IMR-90 (cell line): ENCODE data around the gene CDRT4. TPM values are rescaled to one million over a fixed set of nuclear protein-coding genes. Genes with fewer than 3 reads are reported as not detected.

Source experiments
- ATAC-seq: fragments of 200-7000 bp; cut with Tn5 transposase; 2 replicates; pipeline ENCODE4 v1.9.1; 2020; ENCODE audit warnings: low read depth, mild to moderate bottlenecking, moderate library complexity
- BruUV-seq: library from RNA; stranded (reverse); fragments of 400-500 nt; replicated peaks from 2 replicates; lab custom pipeline; 2021; lab: Mats Ljungman, UMichigan
- CTCF ChIA-PET: fragments of 300-600 bp; formaldehyde crosslinking; extraction: SDS; loops from one replicate; lab custom pipeline; 2021; ENCODE audit warnings: antibody characterized with exemption; lab: Yijun Ruan, JAX
- POLR2A ChIA-PET: fragments of 300-600 bp; sonication (Branson Sonifier 250); formaldehyde crosslinking; loops from one replicate; lab custom pipeline; 2022; ENCODE audit warnings: antibody characterized with exemption; ENCODE audit not compliant: unreplicated experiment; lab: Charles Lee
- DNase-seq: peaks from one replicate; pipeline ENCODE4 v3.0.0; 2013
- H2AFZ ChIP-seq: replicated peaks from 2 replicates; pipeline ENCODE3; 2013; ENCODE audit warnings: low read length, mild to moderate bottlenecking; ENCODE audit not compliant: poor library complexity
- H2AK5ac ChIP-seq: 2 replicates; pipeline ENCODE4 v1.6.1; 2013; ENCODE audit warnings: low read depth, low read length, inconsistent platforms
- H2AK9ac ChIP-seq: replicated peaks from 2 replicates; pipeline ENCODE3; 2013; ENCODE audit warnings: mild to moderate bottlenecking, low read depth, low read length, moderate library complexity; ENCODE audit not compliant: poor library complexity
- H2BK120ac ChIP-seq: 2 replicates; pipeline ENCODE4 v1.6.1; 2013; ENCODE audit warnings: low read depth, low read length, inconsistent platforms
- H2BK15ac ChIP-seq: 3 replicates; pipeline ENCODE4 v1.6.1; 2013; ENCODE audit warnings: low read depth, low read length, inconsistent platforms
- H2BK20ac ChIP-seq: 2 replicates; pipeline ENCODE4 v1.6.1; 2013; ENCODE audit warnings: low read depth, mild to moderate bottlenecking, inconsistent platforms, low read length, moderate library complexity
- H2BK5ac ChIP-seq: 2 replicates; pipeline ENCODE4 v1.6.1; 2013; ENCODE audit warnings: mild to moderate bottlenecking, low read depth, low read length, inconsistent platforms; ENCODE audit not compliant: poor library complexity, severe bottlenecking
- H3K14ac ChIP-seq: replicated peaks from 2 replicates; pipeline ENCODE4 v1.6.1; 2013; ENCODE audit warnings: low read depth, low read length, inconsistent platforms
- H3K18ac ChIP-seq: 2 replicates; pipeline ENCODE4 v1.6.1; 2013; ENCODE audit warnings: low read depth, low read length, control low read depth
- H3K23ac ChIP-seq: 2 replicates; pipeline ENCODE4 v1.6.1; 2013; ENCODE audit warnings: low read depth, low read length, inconsistent platforms
- H3K27ac ChIP-seq: 2 replicates; pipeline ENCODE4 v1.5.1; 2013; ENCODE audit warnings: mild to moderate bottlenecking, control low read depth, low read length; ENCODE audit not compliant: insufficient read depth
- H3K27me3 ChIP-seq: 2 replicates; pipeline ENCODE4 v1.6.1; 2013; ENCODE audit warnings: low read length; ENCODE audit not compliant: control insufficient read depth, insufficient read depth
- H3K36me3 ChIP-seq: 2 replicates; pipeline ENCODE4 v1.6.1; 2013; ENCODE audit warnings: low read length, mixed read lengths; ENCODE audit not compliant: control insufficient read depth, insufficient read depth
- H3K4ac ChIP-seq: 2 replicates; pipeline ENCODE4 v1.6.1; 2013; ENCODE audit warnings: low read depth, low read length, inconsistent platforms
- H3K4me1 ChIP-seq: 2 replicates; pipeline ENCODE4 v1.6.1; 2013; ENCODE audit warnings: low read length, mixed read lengths; ENCODE audit not compliant: control insufficient read depth, insufficient read depth
- H3K4me2 ChIP-seq: 2 replicates; pipeline ENCODE4 v1.6.1; 2013; ENCODE audit warnings: low read depth, mild to moderate bottlenecking, control low read depth, low read length, moderate library complexity
- H3K4me3 ChIP-seq: 2 replicates; pipeline ENCODE4 v1.5.1; 2013; ENCODE audit warnings: low read depth, mild to moderate bottlenecking, control low read depth, low read length, moderate library complexity; ENCODE audit not compliant: insufficient read depth
- H3K56ac ChIP-seq: 2 replicates; pipeline ENCODE4 v1.6.1; 2013; ENCODE audit warnings: low read length, inconsistent platforms; ENCODE audit not compliant: insufficient read depth; ENCODE audit errors: extremely low read depth
- H3K79me1 ChIP-seq, 2 experiments: 2 replicates each; pipeline ENCODE4 v1.6.1; 2013; ENCODE audit warnings: low read length in 2 of 2, inconsistent platforms in 1 of 2, low read depth in 1 of 2
- H3K9ac ChIP-seq: 2 replicates; pipeline ENCODE4 v1.6.1; 2013; ENCODE audit warnings: low read depth, low read length, control low read depth
- H3K9me1 ChIP-seq: 2 replicates; pipeline ENCODE4 v1.6.1; 2013; ENCODE audit warnings: low read length, inconsistent platforms; ENCODE audit not compliant: insufficient read depth
- H3K9me3 ChIP-seq: 2 replicates; pipeline ENCODE4 v1.6.1; 2013; ENCODE audit warnings: low read length; ENCODE audit not compliant: control insufficient read depth, insufficient read depth
- H4K20me1 ChIP-seq: 2 replicates; pipeline ENCODE4 v1.6.1; 2013; ENCODE audit warnings: low read length, inconsistent platforms; ENCODE audit not compliant: insufficient read depth
- H4K5ac ChIP-seq: 2 replicates; pipeline ENCODE4 v1.6.1; 2013; ENCODE audit warnings: mild to moderate bottlenecking, low read depth, low read length, control low read depth
- H4K8ac ChIP-seq, 2 experiments: 2 replicates each; pipeline ENCODE4 v1.6.1; 2013; ENCODE audit warnings: low read depth in 2 of 2, low read length in 2 of 2, control low read depth in 1 of 2, inconsistent platforms in 1 of 2
- H4K91ac ChIP-seq: 2 replicates; pipeline ENCODE4 v1.6.1; 2013; ENCODE audit warnings: low read depth, low read length, inconsistent platforms; ENCODE audit not compliant: insufficient read depth
- BHLHE40 ChIP-seq: fragments of 150-350 bp; IDR thresholded peaks from 2 replicates; pipeline ENCODE4 v1.6.1; 2016; ENCODE audit warnings: mild to moderate bottlenecking, low read depth, low read length
- CEBPB ChIP-seq: IDR thresholded peaks from 2 replicates; pipeline ENCODE4 v1.6.1; 2012; ENCODE audit warnings: low read depth, low read length, improper control_type of control experiment
- CHD1 ChIP-seq: IDR thresholded peaks from 2 replicates; pipeline ENCODE4 v1.6.1; 2012; ENCODE audit warnings: low read depth, low read length, improper control_type of control experiment
- CTCF ChIP-seq: conservative IDR thresholded peaks from 2 replicates; pipeline ENCODE4 v1.5.1; 2012; ENCODE audit warnings: mild to moderate bottlenecking, low read depth, low read length, improper control_type of control experiment
- ELK1 ChIP-seq: fragments of 150-350 bp; IDR thresholded peaks from 2 replicates; pipeline ENCODE4 v1.6.1; 2016; ENCODE audit warnings: low read depth, mild to moderate bottlenecking, low read length, moderate library complexity, borderline replicate concordance
- FOS ChIP-seq: fragments of 150-350 bp; IDR thresholded peaks from 2 replicates; pipeline ENCODE4 v1.6.1; 2016; ENCODE audit warnings: low read depth, low read length
- MAFK ChIP-seq: IDR thresholded peaks from 2 replicates; pipeline ENCODE4 v1.6.1; 2012; ENCODE audit warnings: low read depth, low read length, improper control_type of control experiment
- MAZ ChIP-seq: IDR thresholded peaks from 2 replicates; pipeline ENCODE4 v1.6.1; 2012; ENCODE audit warnings: low read depth, mild to moderate bottlenecking, low read length, improper control_type of control experiment, moderate library complexity, borderline replicate concordance
- MXI1 ChIP-seq: IDR thresholded peaks from 2 replicates; pipeline ENCODE4 v1.6.1; 2012; ENCODE audit warnings: low read depth, mild to moderate bottlenecking, low read length, moderate library complexity, borderline replicate concordance
- NFE2L2 ChIP-seq: fragments of 150-350 bp; IDR thresholded peaks from 2 replicates; pipeline ENCODE4 v1.6.1; 2016; ENCODE audit warnings: low read depth, mild to moderate bottlenecking, low read length
- POLR2A ChIP-seq: IDR thresholded peaks from 2 replicates; pipeline ENCODE4 v1.6.1; 2012; ENCODE audit warnings: mild to moderate bottlenecking, low read depth, low read length
- RAD21 ChIP-seq: IDR thresholded peaks from 2 replicates; pipeline ENCODE4 v1.6.1; 2012; ENCODE audit warnings: low read length, improper control_type of control experiment
- RCOR1 ChIP-seq: IDR thresholded peaks from 2 replicates; pipeline ENCODE4 v1.6.1; 2012; ENCODE audit warnings: mild to moderate bottlenecking, low read length, improper control_type of control experiment; ENCODE audit not compliant: insufficient replicate concordance
- RFX5 ChIP-seq: IDR thresholded peaks from 2 replicates; pipeline ENCODE4 v1.8.0; 2012; ENCODE audit warnings: low read depth, mild to moderate bottlenecking, low read length, moderate library complexity
- SMC3 ChIP-seq: fragments of 150-350 bp; IDR thresholded peaks from 2 replicates; pipeline ENCODE4 v1.6.1; 2016; ENCODE audit warnings: low read depth, mild to moderate bottlenecking, antibody characterized with exemption, low read length, moderate library complexity
- USF2 ChIP-seq: fragments of 150-350 bp; IDR thresholded peaks from 2 replicates; pipeline ENCODE4 v1.6.1; 2017; ENCODE audit warnings: mild to moderate bottlenecking, antibody characterized with exemption, low read length, low read depth
- WGBS, 2 experiments: methylation state at CpG; one replicate each; pipeline versions ENCODE4 v1.1.5 to v1.1.7; 2013; ENCODE audit warnings: missing lambda C conversion rate in 2 of 2; ENCODE audit not compliant: insufficient read length in 1 of 2; ENCODE audit errors: extremely low coverage in 2 of 2; 5-methylcytosine and 5-hydroxymethylcytosine counted together
- dilution Hi-C: fragments of 300-500 bp; cut with HindIII; formaldehyde crosslinking; loops from one replicate; pipeline ENCODE4 v1.14.3; 2018; ENCODE audit warnings: low sequenced_read_pairs; ENCODE audit not compliant: unreplicated experiment
- in situ Hi-C: fragments of 300-500 bp; cut with MboI; formaldehyde crosslinking; loops from 3 replicates; pipeline ENCODE4 v1.14.3; 2019; ENCODE audit warnings: low sequenced_read_pairs, inconsistent platforms, mixed read lengths
- intact Hi-C: fragments of 100-400 bp; cut with micrococcal nuclease; formaldehyde crosslinking; loops from 2 replicates; pipeline ENCODE4 v1.10.0; 2022
- polyA plus RNA-seq, 3 experiments: library from polyadenylated mRNA; depleted of rRNA; stranded (reverse); fragments of >200 nt; gene quantifications; 2 replicates each; pipeline ENCODE4 v1.2.3, GENCODE V29; 2012; ENCODE audit warnings: low replicate concordance in 1 of 3
- total RNA-seq: library from RNA; depleted of rRNA; stranded (reverse); fragments of >200 nt; gene quantifications from 2 replicates; pipeline ENCODE4 v1.2.3, GENCODE V29; 2012

Gene CDRT4
- total and polyA plus RNA-seq, 2 of the 4 experiments (the other 2 are of a cell fraction), result 0.90 to 3.7 TPM

- Histone ChIP-seq H3K79me1 (no peaks in the 10 kb centered on the region), H4K5ac (no peak overlapping the region), H4K20me1 (peaks cover 4% of the 10 kb centered on the region; the same call in 1 of the 2 replicates), H2BK120ac (no peak overlapping the region), H3K4me1 (peaks cover 16% of the 10 kb centered on the region), H2BK20ac (no peak overlapping the region), H3K27ac (no peak overlapping the region), H2AK9ac (no peak overlapping the region), H3K14ac (no peak overlapping the region), H2AFZ (no peak overlapping the region), H3K36me3 (no peaks in the 10 kb centered on the region), H2AK5ac (peak overlapping the region; percentile 84), H3K4me3 (no peak overlapping the region), H3K18ac (no peak overlapping the region; the same call in 1 of the 2 replicates), H3K27me3 (peaks cover 3% of the 10 kb centered on the region; the same call in 1 of the 2 replicates), H3K9ac (no peak overlapping the region), H3K9me1 (peaks cover 9% of the 10 kb centered on the region), H3K56ac (no peak overlapping the region), H3K4me2 (no peak overlapping the region), H4K8ac (no peak overlapping the region), H4K91ac (no peak overlapping the region), H2BK15ac (peak overlapping the region; percentile 41; the same call in 1 of the 3 replicates), H2BK5ac (no peak overlapping the region), H3K23ac (no peak overlapping the region), H3K4ac (peak overlapping the region; percentile 19; the same call in 1 of the 2 replicates), H3K9me3 (no peaks in the 10 kb centered on the region)
- TF ChIP-seq RAD21 (no peak), ELK1 (no peak), CEBPB (no peak), FOS (no peak), NFE2L2 (no peak), POLR2A (no peak), USF2 (no peak), SMC3 (no peak), MAFK (no peak), CTCF (no peak), RFX5 (no peak), MXI1 (no peak), CHD1 (no peak), RCOR1 (no peak), MAZ (no peak), BHLHE40 (no peak)
- DNase-seq (no peak), ATAC-seq (no peak)
- WGBS, 2 experiments, result 94% methylated on average over 9 of the region's 11 CpGs; no CpG with 5 or more reads in 1 of the 2 experiments
- ChIA-PET CTCF (no interaction called here), POLR2A (no interaction called here)
- intact Hi-C loops (no loop called here), dilution Hi-C loops (no loop called here), in situ Hi-C loops (loop anchor here (10.0 kb wide), 1 partner anchor 166 kb away; the partner anchor contains the start of gene PMP22)
- no TSS peak for BruUV-seq
Observed at GRCh38 chr17:15431196-15431595, 36.2 kb downstream of the CDRT4 start.
